HFF-Myc (cell line): Measurements from ENCODE around the gene MBOAT1.
"Not testable (repeated sequence)": the region's sequence is repeated elsewhere in the genome, so short reads cannot be mapped to it uniquely, and the experiment has no call there.

ENCODE experiments used
- DNase-seq: peaks from one replicate; pipeline ENCODE4 v3.0.0-alpha.2; 2011; ENCODE audit warnings: low read depth; ENCODE audit errors: extremely low read depth
- H3K4me3 ChIP-seq: replicated peaks from 2 replicates; pipeline ENCODE4 v1.5.1; 2011; ENCODE audit warnings: low read depth, mild to moderate bottlenecking, control low read depth, low read length
- TF ChIP-seq, protein P1 (sequence below): IDR thresholded peaks from 2 replicates; pipeline ENCODE4 v1.5.1; 2012; ENCODE audit warnings: mild to moderate bottlenecking, low read depth, low read length, control low read depth; ENCODE audit errors: missing control alignments

Gene MBOAT1

DNA sequence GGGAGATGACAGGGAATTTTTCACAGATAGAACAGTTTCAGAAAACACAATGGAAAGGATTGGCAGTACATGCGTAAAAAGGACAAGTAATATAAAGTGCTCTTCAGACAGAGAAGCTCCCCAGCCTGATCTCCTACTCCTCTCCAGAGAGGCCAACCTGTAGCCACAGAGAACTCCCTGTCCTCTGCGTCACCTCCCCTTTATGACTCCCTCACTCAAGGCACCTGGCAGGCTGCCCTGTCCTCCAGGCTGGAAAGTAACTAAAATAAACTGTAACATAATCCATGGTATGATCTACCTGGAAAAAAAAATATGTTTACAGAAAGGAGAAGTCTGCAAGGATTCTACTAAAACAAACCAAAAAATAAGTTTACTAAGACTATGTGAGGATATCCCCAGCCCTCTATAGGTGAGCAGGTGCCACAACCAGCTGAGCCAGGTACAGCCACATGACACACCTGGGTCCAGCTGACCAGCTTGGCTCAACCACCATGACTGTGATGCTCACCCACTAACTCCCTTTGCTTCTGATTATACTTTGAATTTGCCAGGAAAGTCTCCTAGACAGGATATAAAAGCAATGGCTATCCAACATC, 29.2 kb downstream of the MBOAT1 start:
- TF ChIP-seq, protein P1, sequence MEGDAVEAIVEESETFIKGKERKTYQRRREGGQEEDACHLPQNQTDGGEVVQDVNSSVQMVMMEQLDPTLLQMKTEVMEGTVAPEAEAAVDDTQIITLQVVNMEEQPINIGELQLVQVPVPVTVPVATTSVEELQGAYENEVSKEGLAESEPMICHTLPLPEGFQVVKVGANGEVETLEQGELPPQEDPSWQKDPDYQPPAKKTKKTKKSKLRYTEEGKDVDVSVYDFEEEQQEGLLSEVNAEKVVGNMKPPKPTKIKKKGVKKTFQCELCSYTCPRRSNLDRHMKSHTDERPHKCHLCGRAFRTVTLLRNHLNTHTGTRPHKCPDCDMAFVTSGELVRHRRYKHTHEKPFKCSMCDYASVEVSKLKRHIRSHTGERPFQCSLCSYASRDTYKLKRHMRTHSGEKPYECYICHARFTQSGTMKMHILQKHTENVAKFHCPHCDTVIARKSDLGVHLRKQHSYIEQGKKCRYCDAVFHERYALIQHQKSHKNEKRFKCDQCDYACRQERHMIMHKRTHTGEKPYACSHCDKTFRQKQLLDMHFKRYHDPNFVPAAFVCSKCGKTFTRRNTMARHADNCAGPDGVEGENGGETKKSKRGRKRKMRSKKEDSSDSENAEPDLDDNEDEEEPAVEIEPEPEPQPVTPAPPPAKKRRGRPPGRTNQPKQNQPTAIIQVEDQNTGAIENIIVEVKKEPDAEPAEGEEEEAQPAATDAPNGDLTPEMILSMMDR: no peak
- H3K4me3 ChIP-seq: no peak overlapping the region
- no peak for DNase-seq

DNA sequence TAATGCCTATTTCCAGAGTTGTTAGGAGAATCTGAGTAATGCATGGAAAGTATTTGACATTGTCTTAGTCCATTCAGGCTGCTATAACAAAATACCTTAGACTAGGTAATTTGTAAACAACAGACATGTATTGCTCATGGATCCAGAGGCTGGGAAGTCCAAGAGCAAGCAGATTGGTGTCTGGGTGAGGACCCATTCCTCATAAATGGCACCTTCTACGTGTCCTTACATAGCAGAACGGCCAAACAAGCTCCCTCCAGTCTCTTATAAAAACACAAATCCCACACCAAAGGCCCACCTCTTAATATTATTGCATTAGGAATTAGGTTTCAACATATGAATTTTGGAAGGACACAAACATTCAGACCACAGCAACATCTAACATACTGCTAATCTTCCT, 30.2 kb downstream of the MBOAT1 start:
- TF ChIP-seq, protein P1: no peak
- no peak overlapping the region for H3K4me3 ChIP-seq
- no peak for DNase-seq

GRCh38 chr6:20180935-20181334, 31.3 kb downstream of the MBOAT1 start:
- TF ChIP-seq, protein P1: no peak
- no peak overlapping the region for H3K4me3 ChIP-seq
- no peak for DNase-seq

GRCh38 chr6:20179287-20180045, 32.8 kb downstream of the MBOAT1 start:
- H3K4me3 ChIP-seq, DNase-seq: not testable (repeated sequence)

DNA sequence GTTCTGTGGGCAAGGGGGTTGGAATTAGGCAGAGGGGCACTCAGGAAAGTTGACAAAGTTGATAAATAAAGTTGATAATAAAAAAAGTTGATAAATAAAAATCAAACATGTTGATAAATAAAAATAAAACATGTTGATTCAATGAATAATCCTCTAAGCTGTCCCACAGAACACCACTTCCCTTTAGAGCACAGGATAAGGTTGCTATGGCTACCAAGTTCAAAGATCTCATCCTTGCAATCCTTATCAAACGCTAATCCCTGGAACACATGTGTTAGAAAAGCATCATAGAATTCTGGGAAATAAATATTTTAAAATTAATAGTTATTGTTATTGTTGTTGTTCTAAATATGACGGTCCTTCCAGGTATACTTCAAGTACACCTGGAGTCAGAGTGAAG, 33.9 kb downstream of the MBOAT1 start:
- TF ChIP-seq, protein P1: no peak
- DNase-seq: no peak

DNA sequence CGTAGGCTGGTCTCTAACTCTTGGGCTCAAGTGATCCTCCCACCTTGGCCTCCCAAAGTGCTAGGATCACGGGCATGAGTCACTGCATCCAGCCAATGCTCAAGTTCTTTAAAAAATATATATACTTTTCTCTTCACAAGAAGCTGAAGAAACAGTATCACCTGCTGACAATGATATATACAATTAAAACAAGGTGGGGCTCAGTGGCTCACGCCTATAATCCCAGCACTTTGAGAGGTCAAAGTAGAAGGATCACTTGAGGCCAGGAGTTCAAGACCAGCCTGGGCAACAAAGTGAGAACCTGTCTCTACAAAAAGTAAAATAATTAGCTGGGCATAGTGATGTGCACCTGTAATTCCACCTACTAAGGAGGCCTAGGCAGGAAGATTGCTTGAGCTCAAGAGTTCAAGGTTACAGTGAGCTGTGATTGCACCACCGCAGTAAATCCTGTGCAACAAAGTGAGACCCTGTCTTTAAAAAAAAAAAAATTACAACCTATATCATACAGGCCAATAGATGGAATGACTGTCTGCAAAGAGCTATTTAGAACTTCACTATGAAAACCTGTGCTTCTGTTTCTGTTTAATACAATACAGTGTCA, 36.4 kb downstream of the MBOAT1 start:
- H3K4me3 ChIP-seq: no peak overlapping the region
- TF ChIP-seq, protein P1: no peak
- no peak for DNase-seq

More for the DNA sequence above, 33.9 kb downstream of the MBOAT1 start:
- no peak overlapping the region for H3K4me3 ChIP-seq
